Upper lobe of left lung (tissue), 4 donors: ENCODE measurements around the gene CCDC127.
"Not testable (repeated sequence)": the region's sequence is repeated elsewhere in the genome, so short reads cannot be mapped to it uniquely, and the experiment has no call there.

Experiments
- EP300 ChIP-seq, 4 donors: sonication (generic); formaldehyde crosslinking; IDR thresholded peaks; one replicate each; pipeline ENCODE4 v1.5.1; 2017; ENCODE audit warnings: antibody characterized with exemption in 4 of 4, control low read depth in 2 of 4
- POLR2A ChIP-seq, 4 donors: fragments of 450-650 bp; IDR thresholded peaks; one replicate each; pipeline ENCODE4 v1.5.1; 2016 to 2017; ENCODE audit warnings: antibody characterized with exemption in 4 of 4, mild to moderate bottlenecking in 2 of 4
- POLR2AphosphoS5 ChIP-seq, 2 donors: sonication (generic); formaldehyde crosslinking; IDR thresholded peaks; one replicate each; pipeline ENCODE4 v1.5.1; 2017; ENCODE audit warnings: antibody characterized with exemption in 2 of 2
- TF ChIP-seq, protein P1 (sequence below), 6 experiments: fragments of 450-650 bp in 4 of 6; fragments of 200-600 bp in 2 of 6; sonication (generic) in 2 of 6; IDR thresholded peaks; one replicate each; pipeline ENCODE4 v1.5.1; 2016 to 2019; ENCODE audit warnings: antibody characterized with exemption in 6 of 6

DNA sequence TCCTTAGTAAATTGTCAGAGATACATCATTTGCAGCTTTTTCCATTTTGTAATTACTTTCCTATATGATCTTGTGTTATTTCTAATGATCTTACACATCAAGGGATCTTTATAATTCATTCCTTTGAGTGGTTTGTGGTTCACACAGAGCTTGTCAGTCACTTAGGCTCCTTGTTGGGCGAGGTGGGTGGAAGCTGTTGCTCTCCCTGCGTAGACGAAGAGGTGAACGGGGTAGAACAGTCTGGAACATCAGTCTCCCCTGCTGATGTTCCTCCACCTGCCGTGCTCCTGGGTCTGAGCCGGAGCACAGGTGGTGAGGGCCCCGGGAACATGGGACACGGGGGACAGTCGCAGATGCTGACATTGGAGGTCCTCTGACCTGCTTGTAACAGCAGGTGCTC lies 17.6 kb upstream of the CCDC127 start:
- TF ChIP-seq POLR2A, POLR2AphosphoS5, EP300 (IDR thresholded peaks at IDR 0.05): not testable (repeated sequence)
- TF ChIP-seq, protein P1, sequence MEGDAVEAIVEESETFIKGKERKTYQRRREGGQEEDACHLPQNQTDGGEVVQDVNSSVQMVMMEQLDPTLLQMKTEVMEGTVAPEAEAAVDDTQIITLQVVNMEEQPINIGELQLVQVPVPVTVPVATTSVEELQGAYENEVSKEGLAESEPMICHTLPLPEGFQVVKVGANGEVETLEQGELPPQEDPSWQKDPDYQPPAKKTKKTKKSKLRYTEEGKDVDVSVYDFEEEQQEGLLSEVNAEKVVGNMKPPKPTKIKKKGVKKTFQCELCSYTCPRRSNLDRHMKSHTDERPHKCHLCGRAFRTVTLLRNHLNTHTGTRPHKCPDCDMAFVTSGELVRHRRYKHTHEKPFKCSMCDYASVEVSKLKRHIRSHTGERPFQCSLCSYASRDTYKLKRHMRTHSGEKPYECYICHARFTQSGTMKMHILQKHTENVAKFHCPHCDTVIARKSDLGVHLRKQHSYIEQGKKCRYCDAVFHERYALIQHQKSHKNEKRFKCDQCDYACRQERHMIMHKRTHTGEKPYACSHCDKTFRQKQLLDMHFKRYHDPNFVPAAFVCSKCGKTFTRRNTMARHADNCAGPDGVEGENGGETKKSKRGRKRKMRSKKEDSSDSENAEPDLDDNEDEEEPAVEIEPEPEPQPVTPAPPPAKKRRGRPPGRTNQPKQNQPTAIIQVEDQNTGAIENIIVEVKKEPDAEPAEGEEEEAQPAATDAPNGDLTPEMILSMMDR (IDR thresholded peaks at IDR 0.05): not testable (repeated sequence)
